SU-DHL-6 (cell line): ENCODE measurements around the gene ARPP21.

ENCODE experiments used
- H2AFZ ChIP-seq: fragments of 200-600 bp; sonication (generic); 2 replicates; pipeline ENCODE4 v1.6.1; 2014; ENCODE audit warnings: low read depth, mild to moderate bottlenecking, moderate library complexity, mixed read lengths, antibody characterized with exemption, low read length; ENCODE audit not compliant: severe bottlenecking
- H3F3A ChIP-seq: fragments of 200-600 bp; shearing (Covaris generic); 2 replicates; pipeline ENCODE4 v1.6.0; 2016; ENCODE audit warnings: antibody characterized with exemption, mild to moderate bottlenecking; ENCODE audit not compliant: insufficient read depth
- H3K27ac ChIP-seq: fragments of 200-600 bp; sonication (generic); 2 replicates; pipeline ENCODE4 v1.5.1; 2016; ENCODE audit warnings: low read depth, mild to moderate bottlenecking, low read length, moderate library complexity, mixed read lengths
- H3K27me3 ChIP-seq: fragments of 200-600 bp; sonication (generic), shearing (Covaris generic); 2 replicates; pipeline ENCODE4 v1.6.0; 2014; ENCODE audit warnings: mild to moderate bottlenecking, low read length
- H3K36me3 ChIP-seq: fragments of 200-600 bp; sonication (generic); 2 replicates; pipeline ENCODE4 v1.6.1; 2014; ENCODE audit warnings: mild to moderate bottlenecking, low read length, mixed read lengths
- H3K4me2 ChIP-seq: fragments of 300-600, 200-600 bp; shearing (Covaris generic), sonication (generic); 2 replicates; pipeline ENCODE4 v1.6.0; 2014; ENCODE audit warnings: low read length, low read depth, mild to moderate bottlenecking; ENCODE audit not compliant: poor library complexity, severe bottlenecking
- H3K4me3 ChIP-seq: fragments of 200-600 bp; sonication (generic); 2 replicates; pipeline ENCODE4 v1.5.1; 2014; ENCODE audit warnings: antibody characterized with exemption, low read length, mild to moderate bottlenecking, mixed read lengths; ENCODE audit not compliant: insufficient read depth, poor library complexity, severe bottlenecking
- H3K79me2 ChIP-seq: fragments of 200-600 bp; sonication (generic); 2 replicates; pipeline ENCODE4 v1.6.1; 2014; ENCODE audit warnings: mild to moderate bottlenecking, low read length, moderate library complexity; ENCODE audit not compliant: insufficient read depth
- H3K9ac ChIP-seq: fragments of 200-600 bp; sonication (generic); 2 replicates; pipeline ENCODE4 v1.7.0; 2014; ENCODE audit warnings: mild to moderate bottlenecking, low read length
- H3K9me2 ChIP-seq: fragments of 200-600 bp; sonication (generic); replicated peaks from 2 replicates; pipeline ENCODE4 v1.6.1; 2014; ENCODE audit warnings: low read length; ENCODE audit not compliant: insufficient read depth
- H3K9me3 ChIP-seq: fragments of 200-600 bp; sonication (generic); 2 replicates; pipeline ENCODE4 v1.6.1; 2014; ENCODE audit warnings: low read length, mixed read lengths; ENCODE audit not compliant: insufficient read depth
- H4K20me1 ChIP-seq: fragments of 200-600 bp; sonication (generic); 2 replicates; pipeline ENCODE4 v1.6.1; 2014; ENCODE audit warnings: low read depth, mild to moderate bottlenecking, antibody characterized with exemption, low read length, moderate library complexity, mixed read lengths
- CTCF ChIP-seq: fragments of 200-600 bp; sonication (generic); IDR thresholded peaks from one replicate; pipeline ENCODE4 v1.5.1; 2017; ENCODE audit warnings: antibody characterized with exemption, mild to moderate bottlenecking, low read length, moderate library complexity; ENCODE audit not compliant: insufficient read depth, poor library complexity, severe bottlenecking
- EZH2phosphoT487 ChIP-seq: fragments of 200-600 bp; sonication (generic), shearing (Covaris generic); conservative IDR thresholded peaks from 2 replicates; pipeline ENCODE4 v1.6.1; 2018; ENCODE audit warnings: mild to moderate bottlenecking, antibody characterized with exemption, low read length, moderate library complexity, mixed read lengths

ARPP21 gene

DNA sequence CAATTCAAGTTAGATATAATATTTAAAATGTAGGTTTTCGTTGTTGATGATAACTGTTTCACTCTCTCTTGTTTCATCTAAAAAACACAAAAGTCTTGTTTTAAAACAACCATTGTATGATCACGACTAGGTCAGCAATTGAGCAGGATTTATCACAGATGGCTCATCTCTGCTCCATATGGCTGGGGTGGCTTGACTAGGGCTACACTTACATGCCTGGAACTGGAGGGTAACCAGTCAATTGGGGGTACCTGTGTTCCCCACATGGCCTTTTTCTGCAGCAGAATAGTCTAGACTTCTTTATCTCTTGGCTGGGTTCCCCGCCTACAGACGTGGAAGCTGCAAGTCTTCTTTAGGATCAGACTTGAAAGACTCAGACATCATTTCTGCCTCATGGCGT is 103.9 kb downstream of the ARPP21 start:
- no peak overlapping the region for H3K27ac ChIP-seq
- no peaks in the 10 kb centered on the region for H3K79me2 ChIP-seq
- no peak overlapping the region for H3K4me3 ChIP-seq
- H3K27me3 ChIP-seq = no peaks in the 10 kb centered on the region
- no peak overlapping the region for H3K4me2 ChIP-seq
- H3K36me3 ChIP-seq = peaks cover 6% of the 10 kb centered on the region; the same call in 1 of the 2 replicates
- H3F3A ChIP-seq = no peaks in the 10 kb centered on the region
- no peak overlapping the region for H3K9ac ChIP-seq
- no peaks in the 10 kb centered on the region for H3K9me2 ChIP-seq
- H3K9me3 ChIP-seq = no peaks in the 10 kb centered on the region
- H4K20me1 ChIP-seq = no peaks in the 10 kb centered on the region
- TF ChIP-seq CTCF (no peak), EZH2phosphoT487 (no peak)
- no peak overlapping the region for H2AFZ ChIP-seq

DNA sequence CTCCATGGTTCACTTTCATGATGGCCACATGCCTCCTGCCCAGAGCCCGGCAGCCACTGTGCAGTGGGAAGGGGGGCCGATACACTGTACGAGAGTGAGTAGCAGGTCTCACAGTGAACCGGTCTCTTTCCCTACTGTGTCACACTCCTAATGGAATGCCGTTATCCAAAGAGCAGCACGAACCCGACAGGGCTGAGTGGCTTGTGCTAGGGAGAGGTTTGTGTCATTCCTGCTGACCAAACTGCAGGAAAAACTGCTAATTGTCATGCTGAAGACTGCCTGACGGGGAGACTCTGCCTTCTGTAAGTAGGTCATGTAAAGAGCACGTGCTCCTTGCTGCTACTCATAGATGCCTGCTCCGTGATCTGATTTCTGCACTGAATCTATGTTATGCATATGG is 105.1 kb downstream of the ARPP21 start:
- no peak for TF ChIP-seq EZH2phosphoT487
- TF ChIP-seq CTCF = no peak
- Histone ChIP-seq H3K27me3 (no peaks in the 10 kb centered on the region), H3K36me3 (peaks cover 6% of the 10 kb centered on the region; the same call in 1 of the 2 replicates), H3F3A (no peaks in the 10 kb centered on the region), H3K9me3 (no peaks in the 10 kb centered on the region), H3K27ac (no peak overlapping the region), H3K4me2 (no peak overlapping the region), H4K20me1 (no peaks in the 10 kb centered on the region), H3K79me2 (no peaks in the 10 kb centered on the region), H3K9ac (no peak overlapping the region), H3K4me3 (no peak overlapping the region), H3K9me2 (no peaks in the 10 kb centered on the region), H2AFZ (no peak overlapping the region)

DNA sequence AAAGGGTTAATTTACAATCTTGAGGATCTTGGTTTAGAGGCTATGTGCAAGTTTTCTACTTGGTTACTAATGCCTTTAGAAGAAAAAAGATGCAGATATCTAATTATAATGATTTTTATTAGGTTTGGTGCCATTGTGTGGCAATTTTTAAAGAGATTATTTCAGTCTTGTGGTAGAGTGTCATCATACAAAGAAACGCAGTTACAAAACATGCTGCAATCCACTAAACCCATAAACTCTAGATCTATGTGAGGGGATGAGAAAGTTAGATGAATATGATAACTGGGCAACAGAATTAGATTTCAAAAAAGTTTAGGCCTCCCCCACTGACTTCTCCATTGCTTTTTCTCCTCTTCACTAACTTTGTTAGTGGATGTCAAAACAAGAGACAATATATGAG is 106.0 kb downstream of the ARPP21 start:
- Histone ChIP-seq H3K9me2 (no peaks in the 10 kb centered on the region), H3K9ac (no peak overlapping the region), H3K27me3 (no peaks in the 10 kb centered on the region), H3K27ac (no peak overlapping the region), H4K20me1 (no peaks in the 10 kb centered on the region), H3K36me3 (peaks cover 6% of the 10 kb centered on the region; the same call in 1 of the 2 replicates), H3F3A (no peaks in the 10 kb centered on the region), H3K9me3 (no peaks in the 10 kb centered on the region), H3K4me2 (no peak overlapping the region), H2AFZ (no peak overlapping the region), H3K79me2 (no peaks in the 10 kb centered on the region), H3K4me3 (no peak overlapping the region)
- TF ChIP-seq CTCF (no peak), EZH2phosphoT487 (no peak)
